H1 (cell line): ENCODE results near the gene NEBL. TPM values are rescaled to one million over a fixed set of nuclear protein-coding genes. Genes with fewer than 3 reads are reported as not detected.

Experiments
- CTCF ChIA-PET: fragments of 300-600 bp; sonication (Branson Sonifier 250); formaldehyde crosslinking; loops from one replicate; lab custom pipeline; 2021; ENCODE audit not compliant: partially characterized antibody; lab: Charles Lee
- POLR2A ChIA-PET: fragments of 300-600 bp; sonication (Branson Sonifier 250); formaldehyde crosslinking; loops from one replicate; lab custom pipeline; 2021; ENCODE audit warnings: inconsistent platforms; ENCODE audit not compliant: partially characterized antibody; lab: Charles Lee
- DNase-seq, 2 experiments: peaks; one replicate each; pipeline versions ENCODE4 v3.0.0 to v3.0.0-alpha.2; 2010 to 2022; ENCODE audit warnings: low spot score in 2 of 2, low read depth in 1 of 2, mixed read lengths in 1 of 2
- FAIRE-seq: peaks from 2 replicates; lab custom pipeline; 2011; peaks lifted over from hg19 to GRCh38; lab: Jason Lieb, UNC
- H2AFZ ChIP-seq: 2 replicates; pipeline ENCODE4 v1.8.1; 2012; ENCODE audit warnings: low read length, inconsistent platforms
- H2AK5ac ChIP-seq: 2 replicates; pipeline ENCODE4 v1.6.1; 2013; ENCODE audit warnings: low read depth, low read length
- H2BK120ac ChIP-seq: replicated peaks from 2 replicates; pipeline ENCODE3; 2013; ENCODE audit warnings: low read depth, low read length, inconsistent platforms
- H2BK12ac ChIP-seq: 2 replicates; pipeline ENCODE4 v1.6.1; 2013; ENCODE audit warnings: low read depth, low read length
- H2BK15ac ChIP-seq: 2 replicates; pipeline ENCODE4 v1.6.1; 2013; ENCODE audit warnings: low read length
- H2BK20ac ChIP-seq: 2 replicates; pipeline ENCODE4 v1.6.1; 2013; ENCODE audit warnings: low read length
- H2BK5ac ChIP-seq: 2 replicates; pipeline ENCODE4 v1.6.1; 2013; ENCODE audit warnings: low read depth, low read length
- H3K14ac ChIP-seq: 2 replicates; pipeline ENCODE4 v1.6.1; 2013; ENCODE audit warnings: inconsistent platforms; ENCODE audit not compliant: insufficient read length
- H3K18ac ChIP-seq: 2 replicates; pipeline ENCODE4 v1.6.1; 2013; ENCODE audit warnings: low read length; ENCODE audit errors: extremely low read depth
- H3K23ac ChIP-seq: 2 replicates; pipeline ENCODE4 v1.6.1; 2013; ENCODE audit warnings: inconsistent platforms; ENCODE audit not compliant: insufficient read length
- H3K23me2 ChIP-seq: 2 replicates; pipeline ENCODE4 v1.6.1; 2013; ENCODE audit warnings: low read depth, low read length
- H3K27ac ChIP-seq: 2 replicates; pipeline ENCODE4 v1.6.1; 2011; ENCODE audit warnings: low read depth, low read length, inconsistent platforms
- H3K27me3 ChIP-seq, 4 experiments: replicated peaks in 1 of 4; 1 replicate in 1 of 4; 2 replicates in 3 of 4; pipeline versions ENCODE4 v1.6.1 to v1.8.1; 2011 to 2013; ENCODE audit warnings: low read length in 3 of 4, mild to moderate bottlenecking in 3 of 4, inconsistent platforms in 2 of 4, mixed read lengths in 2 of 4, moderate library complexity in 1 of 4; ENCODE audit not compliant: control insufficient read depth in 3 of 4, insufficient read depth in 3 of 4; ENCODE audit errors: extremely low read depth in 1 of 4
- H3K36me3 ChIP-seq, 4 experiments: 2 replicates each; pipeline versions ENCODE4 v1.6.1 to v1.8.1; 2011 to 2013; ENCODE audit warnings: mild to moderate bottlenecking in 4 of 4, low read length in 3 of 4, moderate library complexity in 2 of 4, control low read depth in 1 of 4, inconsistent platforms in 1 of 4; ENCODE audit not compliant: insufficient read depth in 4 of 4, control insufficient read depth in 2 of 4
- H3K4ac ChIP-seq: replicated peaks from 2 replicates; pipeline ENCODE3; 2013; ENCODE audit warnings: low read length, low read depth, mixed read lengths, inconsistent platforms; ENCODE audit not compliant: insufficient read length
- H3K4me1 ChIP-seq, 4 experiments: replicated peaks in 1 of 4; 1 replicate in 1 of 4; 2 replicates in 3 of 4; pipeline versions ENCODE4 v1.6.1 to v1.8.1; 2011 to 2013; ENCODE audit warnings: low read length in 3 of 4, inconsistent platforms in 2 of 4, mixed read lengths in 1 of 4; ENCODE audit not compliant: insufficient read depth in 4 of 4, control insufficient read depth in 3 of 4
- H3K4me2 ChIP-seq, 2 experiments: 2 replicates each; pipeline versions ENCODE4 v1.6.1 to v1.8.1; 2011 to 2013; ENCODE audit warnings: low read depth in 2 of 2, low read length in 2 of 2, control low read depth in 1 of 2, inconsistent platforms in 1 of 2, mild to moderate bottlenecking in 1 of 2; ENCODE audit not compliant: insufficient read depth in 1 of 2
- H3K4me3 ChIP-seq, 4 experiments: fragments of 200-600, 300-600 bp in 1 of 4; sonication (generic), shearing (Covaris generic), sonication (Bioruptor Twin) in 1 of 4; 2 replicates each; pipeline versions ENCODE4 v1.5.1 to v1.8.1; 2011 to 2016; ENCODE audit warnings: low read length in 4 of 4, low read depth in 3 of 4, control low read depth in 2 of 4, inconsistent platforms in 2 of 4, mild to moderate bottlenecking in 2 of 4, mixed read lengths in 1 of 4, moderate library complexity in 1 of 4; ENCODE audit not compliant: insufficient read depth in 2 of 4; ENCODE audit errors: extremely low read depth in 1 of 4
- H3K56ac ChIP-seq: replicated peaks from 2 replicates; pipeline ENCODE3; 2013; ENCODE audit warnings: low read depth, mild to moderate bottlenecking, mixed read lengths, low read length, inconsistent platforms; ENCODE audit not compliant: insufficient read length
- H3K79me1 ChIP-seq: 2 replicates; pipeline ENCODE4 v1.6.1; 2013; ENCODE audit warnings: low read depth, low read length, control low read depth
- H3K79me2 ChIP-seq, 2 experiments: 2 replicates each; pipeline versions ENCODE4 v1.6.1 to v1.8.1; 2012 to 2013; ENCODE audit warnings: low read length in 2 of 2, mild to moderate bottlenecking in 2 of 2, inconsistent platforms in 1 of 2; ENCODE audit not compliant: insufficient read depth in 2 of 2, control insufficient read depth in 1 of 2
- H3K9ac ChIP-seq, 4 experiments: replicated peaks in 1 of 4; 1 replicate in 1 of 4; 2 replicates in 3 of 4; pipeline versions ENCODE4 v1.6.1 to v1.8.1; 2011 to 2013; ENCODE audit warnings: low read depth in 3 of 4, low read length in 3 of 4, control low read depth in 2 of 4, mild to moderate bottlenecking in 2 of 4, moderate library complexity in 2 of 4, inconsistent platforms in 1 of 4; ENCODE audit errors: extremely low read depth in 1 of 4
- H3K9me3 ChIP-seq, 2 experiments: 2 replicates each; pipeline versions ENCODE4 v1.6.1 to v1.8.1; 2012 to 2013; ENCODE audit warnings: mild to moderate bottlenecking in 2 of 2, moderate library complexity in 2 of 2, control low read depth in 1 of 2, inconsistent platforms in 1 of 2, low read depth in 1 of 2, low read length in 1 of 2, mixed read lengths in 1 of 2; ENCODE audit not compliant: insufficient read depth in 2 of 2
- H4K20me1 ChIP-seq, 2 experiments: replicated peaks in 1 of 2; 2 replicates each; pipeline versions ENCODE3 to v1.8.1; 2011 to 2013; ENCODE audit warnings: inconsistent platforms in 2 of 2, low read length in 2 of 2, mild to moderate bottlenecking in 1 of 2; ENCODE audit not compliant: insufficient read depth in 2 of 2, control insufficient read depth in 1 of 2
- H4K5ac ChIP-seq: 2 replicates; pipeline ENCODE4 v1.6.1; 2013; ENCODE audit warnings: low read length, low read depth, mixed read lengths, inconsistent platforms; ENCODE audit not compliant: insufficient read length
- H4K8ac ChIP-seq: 2 replicates; pipeline ENCODE4 v1.8.0; 2013; ENCODE audit warnings: mild to moderate bottlenecking, moderate library complexity, low read length, inconsistent platforms; ENCODE audit not compliant: insufficient read depth; ENCODE audit errors: extremely low read depth
- H4K91ac ChIP-seq: replicated peaks from 2 replicates; pipeline ENCODE3; 2013; ENCODE audit warnings: low read length, mixed read lengths, inconsistent platforms; ENCODE audit not compliant: insufficient read length
- CEBPB ChIP-seq: IDR thresholded peaks from 2 replicates; pipeline ENCODE4 v1.6.1; 2012; ENCODE audit warnings: low read depth, low read length
- GABPA ChIP-seq: IDR thresholded peaks from 2 replicates; pipeline ENCODE4 v1.6.1; 2011; ENCODE audit warnings: mild to moderate bottlenecking, low read length, moderate library complexity, borderline replicate concordance; ENCODE audit not compliant: insufficient read depth
- JUND ChIP-seq: IDR thresholded peaks from 2 replicates; pipeline ENCODE4 v1.6.1; 2011; ENCODE audit warnings: mild to moderate bottlenecking, improper control_type of control experiment, low read length
- POLR2AphosphoS5 ChIP-seq: IDR thresholded peaks from 2 replicates; pipeline ENCODE4 v1.6.1; 2011; ENCODE audit warnings: low read depth, low read length
- RBBP5 ChIP-seq: IDR thresholded peaks from 2 replicates; pipeline ENCODE4 v1.7.1; 2012; ENCODE audit warnings: low read depth, mild to moderate bottlenecking, inconsistent platforms, low read length, moderate library complexity, borderline replicate concordance
- SP2 ChIP-seq: IDR thresholded peaks from 2 replicates; pipeline ENCODE4 v1.6.1; 2012; ENCODE audit warnings: mild to moderate bottlenecking, low read length, inconsistent platforms
- SUZ12 ChIP-seq: fragments of 200-600 bp; sonication (generic); IDR thresholded peaks from 2 replicates; pipeline ENCODE4 v1.6.1; 2012; ENCODE audit warnings: mild to moderate bottlenecking, inconsistent platforms, low read length, moderate library complexity, mixed read lengths
- TAF7 ChIP-seq: optimal IDR thresholded peaks from 2 replicates; pipeline ENCODE3; 2011; ENCODE audit warnings: low read depth, mild to moderate bottlenecking, inconsistent platforms, low read length, moderate library complexity, borderline replicate concordance
- TCF12 ChIP-seq: IDR thresholded peaks from 2 replicates; pipeline ENCODE4 v1.6.1; 2011; ENCODE audit warnings: low read depth, mild to moderate bottlenecking, low read length
- TEAD4 ChIP-seq: IDR thresholded peaks from 2 replicates; pipeline ENCODE4 v1.6.1; 2012; ENCODE audit warnings: low read depth, low read length, inconsistent platforms, mixed read lengths
- WGBS, 2 experiments: shearing (Covaris generic) in 1 of 2; methylation state at CpG; one replicate each; pipeline versions ENCODE4 v1.1.6 to v1.1.7; 2013 to 2015; ENCODE audit warnings: low lambda C conversion rate in 2 of 2, mixed read lengths in 2 of 2, inconsistent platforms in 1 of 2, low coverage in 1 of 2, missing lambda C conversion rate in 1 of 2; ENCODE audit not compliant: insufficient replicate concordance in 2 of 2, insufficient coverage in 1 of 2, insufficient read length in 1 of 2; ENCODE audit errors: extremely low coverage in 1 of 2, missing lambda C conversion rate in 1 of 2; 5-methylcytosine and 5-hydroxymethylcytosine counted together
- polyA plus RNA-seq, 7 experiments: library from polyadenylated mRNA; depleted of rRNA in 3 of 7; stranded (reverse) in 5 of 7; unstranded in 2 of 7; fragments of >200 nt in 5 of 7; fragments of 200-250 nt in 2 of 7; gene quantifications; 1 replicate in 5 of 7; 2 replicates in 1 of 7; 4 replicates in 1 of 7; pipeline versions ENCODE4 v1.2.1 to v1.2.3, GENCODE V29; 2011 to 2013; ENCODE audit warnings: missing spikeins in 2 of 7, mixed read lengths in 2 of 7
- total RNA-seq: library from RNA; stranded (reverse); fragmentation: NEBNext Ultra II Directional; extraction: Animal tissue kit (Norgen Biotek cat#: 25700); gene quantifications from 2 replicates; pipeline ENCODE4 v1.2.1, GENCODE V29; 2021
- TF ChIP-seq, protein P1 (sequence below): IDR thresholded peaks from 2 replicates; pipeline ENCODE4 v1.6.1; 2011; ENCODE audit warnings: low read depth, mild to moderate bottlenecking, low read length; ENCODE audit not compliant: insufficient read depth
- TF ChIP-seq, protein P2 (sequence below), 3 experiments: IDR thresholded peaks; 1 replicate in 2 of 3; 2 replicates in 1 of 3; pipeline versions ENCODE4 v1.5.1 to v1.6.1; 2011; ENCODE audit warnings: low read length in 3 of 3, mild to moderate bottlenecking in 3 of 3, inconsistent platforms in 2 of 3, low read depth in 1 of 3, moderate library complexity in 1 of 3; ENCODE audit not compliant: insufficient read depth in 1 of 3; ENCODE audit errors: control extremely low read depth in 1 of 3

The NEBL gene
- total and polyA plus RNA-seq, 2 of the 8 experiments (the other 6 are each of a cell fraction or from before 2014, with no cell fraction given), result 7.5 to 10.5 TPM

DNA sequence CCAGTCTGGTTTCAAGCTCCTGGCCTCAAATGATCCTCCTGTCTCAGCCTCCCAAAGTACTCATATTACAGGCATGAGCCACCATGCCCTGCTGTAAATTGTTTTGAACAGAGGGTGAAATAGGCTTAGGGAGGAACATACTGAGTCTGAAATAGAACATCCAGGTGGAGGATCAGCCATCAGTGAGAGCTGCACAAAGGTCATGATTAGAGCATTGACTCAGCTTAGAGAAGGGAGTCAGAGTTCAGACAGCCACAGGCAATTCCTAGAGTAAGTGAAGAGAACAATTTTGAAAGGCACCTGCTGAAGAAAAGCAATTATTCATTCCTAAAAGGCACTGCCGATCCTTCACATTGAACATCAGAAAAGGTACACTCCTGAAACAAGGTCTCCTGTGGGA is 15.9 kb upstream of the NEBL start:
- H3K4me2 ChIP-seq, result no peak overlapping the region
- no peak for DNase-seq
- no peak overlapping the region for H4K5ac ChIP-seq
- H2BK20ac ChIP-seq, result no peak overlapping the region
- no peaks in the 10 kb centered on the region for H3K27me3 ChIP-seq
- H3K79me1 ChIP-seq, result no peaks in the 10 kb centered on the region
- H2BK12ac ChIP-seq, result no peak overlapping the region
- H3K18ac ChIP-seq, result no peak overlapping the region
- no peaks in the 10 kb centered on the region for H3K23me2 ChIP-seq
- no peaks in the 10 kb centered on the region for H3K4me1 ChIP-seq
- WGBS, 2 experiments, result 96% methylated on average over 1 of the region's 1 CpG; no CpG with 5 or more reads in 1 of the 2 experiments
- no peak overlapping the region for H2BK120ac ChIP-seq
- H4K20me1 ChIP-seq, result no peaks in the 10 kb centered on the region
- no peak overlapping the region for H3K27ac ChIP-seq
- no peak overlapping the region for H3K4ac ChIP-seq
- FAIRE-seq, result no peak
- no peak overlapping the region for H3K4me3 ChIP-seq
- ChIA-PET CTCF (no interaction called here), POLR2A (interaction anchor here (1.2 kb wide), 1 partner anchor 13 kb away, joined by 3 read pairs; no protein-coding TSS in a partner anchor)
- H3K9ac ChIP-seq, result no peak overlapping the region
- no peaks in the 10 kb centered on the region for H3K36me3 ChIP-seq
- no peak overlapping the region for H3K56ac ChIP-seq
- no peak overlapping the region for H2BK15ac ChIP-seq
- no peak overlapping the region for H4K91ac ChIP-seq
- H3K14ac ChIP-seq, result no peak overlapping the region
- no peaks in the 10 kb centered on the region for H3K9me3 ChIP-seq
- no peak overlapping the region for H3K23ac ChIP-seq
- no peak overlapping the region for H2AFZ ChIP-seq
- H4K8ac ChIP-seq, result no peak overlapping the region
- H2BK5ac ChIP-seq, result no peak overlapping the region
- H2AK5ac ChIP-seq, result no peak overlapping the region
- no peaks in the 10 kb centered on the region for H3K79me2 ChIP-seq
- TF ChIP-seq TCF12 (no peak), TEAD4 (no peak), POLR2AphosphoS5 (no peak), CEBPB (no peak), SP2 (no peak), RBBP5 (no peak), JUND (no peak), GABPA (no peak), TAF7 (no peak), SUZ12 (no peak)
- TF ChIP-seq, protein P1, sequence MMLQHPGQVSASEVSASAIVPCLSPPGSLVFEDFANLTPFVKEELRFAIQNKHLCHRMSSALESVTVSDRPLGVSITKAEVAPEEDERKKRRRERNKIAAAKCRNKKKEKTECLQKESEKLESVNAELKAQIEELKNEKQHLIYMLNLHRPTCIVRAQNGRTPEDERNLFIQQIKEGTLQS, result no peak
- TF ChIP-seq, protein P2, sequence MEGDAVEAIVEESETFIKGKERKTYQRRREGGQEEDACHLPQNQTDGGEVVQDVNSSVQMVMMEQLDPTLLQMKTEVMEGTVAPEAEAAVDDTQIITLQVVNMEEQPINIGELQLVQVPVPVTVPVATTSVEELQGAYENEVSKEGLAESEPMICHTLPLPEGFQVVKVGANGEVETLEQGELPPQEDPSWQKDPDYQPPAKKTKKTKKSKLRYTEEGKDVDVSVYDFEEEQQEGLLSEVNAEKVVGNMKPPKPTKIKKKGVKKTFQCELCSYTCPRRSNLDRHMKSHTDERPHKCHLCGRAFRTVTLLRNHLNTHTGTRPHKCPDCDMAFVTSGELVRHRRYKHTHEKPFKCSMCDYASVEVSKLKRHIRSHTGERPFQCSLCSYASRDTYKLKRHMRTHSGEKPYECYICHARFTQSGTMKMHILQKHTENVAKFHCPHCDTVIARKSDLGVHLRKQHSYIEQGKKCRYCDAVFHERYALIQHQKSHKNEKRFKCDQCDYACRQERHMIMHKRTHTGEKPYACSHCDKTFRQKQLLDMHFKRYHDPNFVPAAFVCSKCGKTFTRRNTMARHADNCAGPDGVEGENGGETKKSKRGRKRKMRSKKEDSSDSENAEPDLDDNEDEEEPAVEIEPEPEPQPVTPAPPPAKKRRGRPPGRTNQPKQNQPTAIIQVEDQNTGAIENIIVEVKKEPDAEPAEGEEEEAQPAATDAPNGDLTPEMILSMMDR (IDR thresholded peaks at IDR 0.05; ENCODE audit: control extremely low read depth in 1 of 3, insufficient read depth in 1 of 3, low read depth in 1 of 3, low read length in 3 of 3), result no peak
